Vagina (tissue), 2 donors: ENCODE results near the gene MRGPRE.

ENCODE experiments used
- POLR2A ChIP-seq, 2 donors: fragments of 450-650 bp; IDR thresholded peaks; one replicate each; pipeline ENCODE4 v1.6.1; 2017; ENCODE audit warnings: antibody characterized with exemption in 2 of 2, mild to moderate bottlenecking in 2 of 2, moderate library complexity in 2 of 2
- POLR2AphosphoS5 ChIP-seq, 2 donors: sonication (generic); formaldehyde crosslinking; IDR thresholded peaks; one replicate each; pipeline ENCODE4 v1.9.0; 2017; ENCODE audit warnings: antibody characterized with exemption in 2 of 2, mild to moderate bottlenecking in 2 of 2, low read depth in 1 of 2; ENCODE audit not compliant: insufficient read depth in 1 of 2
- TF ChIP-seq, protein P1 (sequence below), 3 experiments: fragments of 450-650 bp in 2 of 3; fragments of 200-600 bp in 1 of 3; sonication (generic) in 1 of 3; IDR thresholded peaks; one replicate each; pipeline ENCODE4 v1.5.1; 2017 to 2019; ENCODE audit warnings: antibody characterized with exemption in 3 of 3, mild to moderate bottlenecking in 2 of 3, moderate library complexity in 2 of 3

DNA sequence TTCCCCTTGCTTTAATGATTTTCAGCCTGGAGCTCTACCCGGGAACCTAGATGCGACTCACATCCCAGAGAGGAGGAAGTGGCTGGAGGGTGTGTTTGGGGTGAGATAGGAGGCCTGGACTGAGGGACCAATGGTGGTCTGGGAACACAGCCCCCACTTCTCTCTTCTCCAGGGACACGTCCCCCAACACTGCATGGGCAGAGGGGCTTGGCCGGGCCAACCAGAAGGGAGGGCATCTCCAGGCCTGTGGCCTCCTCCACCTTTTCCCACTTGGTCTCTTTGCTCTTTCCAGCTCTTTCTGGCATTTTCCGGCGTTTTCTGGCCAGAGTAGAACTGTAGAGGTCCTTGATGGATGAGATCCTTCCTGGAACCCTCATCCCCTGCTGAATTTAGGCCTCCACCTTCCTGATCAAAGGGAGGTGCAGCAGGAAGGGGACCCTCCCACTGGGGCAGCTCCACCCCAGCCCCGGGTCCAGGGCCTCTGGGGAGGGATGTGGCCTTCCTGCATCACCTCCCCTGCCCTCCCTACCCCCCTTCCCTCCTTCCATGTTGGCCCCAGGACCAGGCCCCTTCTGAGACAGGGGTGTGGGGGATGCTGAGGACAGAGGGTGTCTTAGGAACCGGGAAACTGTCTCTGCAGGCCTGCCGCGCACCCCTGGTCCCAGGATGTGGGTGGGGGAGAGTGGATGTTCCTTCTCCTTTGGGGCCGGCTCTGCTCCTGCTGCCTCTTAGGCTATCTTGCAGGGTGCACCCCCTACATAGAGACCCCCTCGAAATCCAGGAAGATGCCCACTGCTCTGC lies 38.0 kb downstream of the MRGPRE start:
- TF ChIP-seq, protein P1, sequence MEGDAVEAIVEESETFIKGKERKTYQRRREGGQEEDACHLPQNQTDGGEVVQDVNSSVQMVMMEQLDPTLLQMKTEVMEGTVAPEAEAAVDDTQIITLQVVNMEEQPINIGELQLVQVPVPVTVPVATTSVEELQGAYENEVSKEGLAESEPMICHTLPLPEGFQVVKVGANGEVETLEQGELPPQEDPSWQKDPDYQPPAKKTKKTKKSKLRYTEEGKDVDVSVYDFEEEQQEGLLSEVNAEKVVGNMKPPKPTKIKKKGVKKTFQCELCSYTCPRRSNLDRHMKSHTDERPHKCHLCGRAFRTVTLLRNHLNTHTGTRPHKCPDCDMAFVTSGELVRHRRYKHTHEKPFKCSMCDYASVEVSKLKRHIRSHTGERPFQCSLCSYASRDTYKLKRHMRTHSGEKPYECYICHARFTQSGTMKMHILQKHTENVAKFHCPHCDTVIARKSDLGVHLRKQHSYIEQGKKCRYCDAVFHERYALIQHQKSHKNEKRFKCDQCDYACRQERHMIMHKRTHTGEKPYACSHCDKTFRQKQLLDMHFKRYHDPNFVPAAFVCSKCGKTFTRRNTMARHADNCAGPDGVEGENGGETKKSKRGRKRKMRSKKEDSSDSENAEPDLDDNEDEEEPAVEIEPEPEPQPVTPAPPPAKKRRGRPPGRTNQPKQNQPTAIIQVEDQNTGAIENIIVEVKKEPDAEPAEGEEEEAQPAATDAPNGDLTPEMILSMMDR (IDR thresholded peaks at IDR 0.05): no peak
- TF ChIP-seq POLR2A (IDR thresholded peaks at IDR 0.05): no peak
- TF ChIP-seq POLR2AphosphoS5 (IDR thresholded peaks at IDR 0.05; ENCODE audit: insufficient read depth in 1 of 2, low read depth in 1 of 2): no peak
